ENCODE measurements around the gene TPRKB. TPM values are rescaled to one million over a fixed set of nuclear protein-coding genes. Genes with fewer than 3 reads are reported as not detected.
"Not testable (repeated sequence)": the region's sequence is repeated elsewhere in the genome, so short reads cannot be mapped to it uniquely, and the experiment has no call there.

The TPRKB gene
- total and polyA plus RNA-seq, 3 experiments from 2014 or later = 38.4 to 69.0 (median 38.6) TPM

DNA sequence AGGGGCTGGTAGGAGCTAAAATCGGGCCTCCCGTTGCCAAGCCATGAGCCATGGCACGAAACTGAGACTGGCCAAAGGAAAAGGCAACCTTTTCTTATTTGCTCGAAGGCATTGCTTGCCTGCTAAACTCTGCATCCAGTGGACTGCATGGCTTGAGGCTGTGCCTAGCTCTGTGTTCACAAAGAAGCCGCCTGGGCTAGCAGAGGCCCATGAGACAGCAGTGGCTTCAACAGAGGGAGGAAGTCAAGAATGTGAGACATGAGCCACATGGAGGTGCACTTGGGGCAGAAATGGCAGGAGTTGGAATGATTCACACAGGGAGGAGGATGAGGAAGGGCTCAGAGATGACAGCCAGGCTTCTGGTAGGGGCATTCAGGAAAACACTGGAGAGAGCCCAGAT is 33.5 kb downstream of the TPRKB start:
- peaks cover 16 to 42% of the 10 kb centered on the region in 2 donors for H3K27me3 Mint-ChIP-seq
- Histone ChIP-seq H3K4me3 (ENCODE audit: low read length) (no peak overlapping the region), H3K4me1 (ENCODE audit: insufficient read depth, low read length) (no peaks in the 10 kb centered on the region), H3K36me3 (ENCODE audit: insufficient read depth, low read length) (no peaks in the 10 kb centered on the region), H3K9me3 (ENCODE audit: low read length) (no peaks in the 10 kb centered on the region), H3K27ac (ENCODE audit: low read depth, low read length) (no peak overlapping the region), H3K27me3 (ENCODE audit: insufficient read depth, low read length, poor library complexity, severe bottlenecking) (no peaks in the 10 kb centered on the region)
- peaks cover 0 to 1% (median 0%) of the 10 kb centered on the region in 5 donors for H3K9me3 Mint-ChIP-seq
- H3K4me3 Mint-ChIP-seq = no peak overlapping the region
- H3K27ac Mint-ChIP-seq = no peak overlapping the region
- H3K4me1 Mint-ChIP-seq = no peaks in the 10 kb centered on the region
- POLR2A ChIA-PET = no interaction called here
- CTCF ChIA-PET = no interaction called here
- DNase-seq = no peak
- peaks cover 0 to 2% (median 0%) of the 10 kb centered on the region in 3 donors for H3K36me3 Mint-ChIP-seq

- DNase-seq, CTCF ChIA-PET, H3K9me3 Mint-ChIP-seq: not testable (repeated sequence)
Measured at GRCh38 chr2:73702852-73703493, 34.2 kb downstream of the TPRKB start.

DNA sequence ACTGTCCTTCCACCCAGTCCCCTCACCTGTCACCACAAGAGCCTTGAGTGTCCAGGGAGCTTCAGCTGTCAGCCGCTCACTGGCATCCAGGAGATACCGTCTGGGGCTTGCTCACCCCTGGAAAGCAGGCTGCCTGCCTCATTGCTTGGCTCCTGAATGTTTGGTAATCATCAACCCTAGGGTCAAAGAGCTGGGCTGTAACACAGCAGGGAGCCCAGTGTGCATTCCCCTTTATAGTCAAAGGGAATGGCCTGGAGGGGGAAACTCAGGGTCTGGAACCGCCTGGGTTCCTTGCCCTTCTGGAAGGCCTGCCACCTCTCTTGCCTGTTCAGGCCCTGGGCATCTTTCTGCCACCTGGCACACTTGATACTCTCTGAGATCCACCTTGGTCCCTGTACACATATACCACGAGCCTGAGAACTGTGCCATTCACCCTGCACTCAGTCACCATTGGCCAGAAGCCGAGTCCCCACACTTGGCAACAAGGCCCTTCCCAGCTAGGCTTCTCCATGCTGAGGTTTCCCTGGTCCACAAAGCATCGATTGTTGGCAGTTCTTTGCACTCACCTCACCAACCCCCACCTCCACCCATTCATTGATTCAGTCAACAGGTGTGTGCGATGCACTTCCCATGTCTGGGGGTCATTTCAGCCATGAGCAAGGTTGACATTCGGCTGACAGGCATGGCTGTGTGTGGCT is 35.0 kb downstream of the TPRKB start:
- Histone ChIP-seq H3K27me3 (ENCODE audit: insufficient read depth, low read length, poor library complexity, severe bottlenecking) (no peaks in the 10 kb centered on the region), H3K4me1 (ENCODE audit: insufficient read depth, low read length) (no peaks in the 10 kb centered on the region), H3K36me3 (ENCODE audit: insufficient read depth, low read length) (no peaks in the 10 kb centered on the region), H3K27ac (ENCODE audit: low read depth, low read length) (no peak overlapping the region), H3K4me3 (ENCODE audit: low read length) (no peak overlapping the region), H3K9me3 (ENCODE audit: low read length) (no peaks in the 10 kb centered on the region)
- H3K9me3 Mint-ChIP-seq = peaks cover 0 to 1% (median 0%) of the 10 kb centered on the region in 5 donors
- H3K27ac Mint-ChIP-seq = peak overlapping the region in 1 of 8 donors; percentile 43
- peaks cover 0 to 2% (median 0%) of the 10 kb centered on the region in 3 donors for H3K36me3 Mint-ChIP-seq
- POLR2A ChIA-PET = no interaction called here
- H3K4me3 Mint-ChIP-seq = no peak overlapping the region
- H3K4me1 Mint-ChIP-seq = no peaks in the 10 kb centered on the region
- H3K27me3 Mint-ChIP-seq = peaks cover 16 to 37% of the 10 kb centered on the region in 2 donors
- DNase-seq = no peak
- CTCF ChIA-PET = no interaction called here

More at GRCh38 chr2:73702852-73703493, 34.2 kb downstream of the TPRKB start:
- H3K36me3 Mint-ChIP-seq; H3K36me3 ChIP-seq (ENCODE audit: insufficient read depth, low read length); H3K4me1 Mint-ChIP-seq; H3K4me1 ChIP-seq (ENCODE audit: insufficient read depth, low read length); POLR2A ChIA-PET; H3K27ac ChIP-seq (ENCODE audit: low read depth, low read length); H3K27me3 ChIP-seq (ENCODE audit: insufficient read depth, low read length, poor library complexity, severe bottlenecking); H3K9me3 ChIP-seq (ENCODE audit: low read length); H3K4me3 Mint-ChIP-seq; H3K4me3 ChIP-seq (ENCODE audit: low read length); H3K27ac Mint-ChIP-seq: not testable (repeated sequence)
- H3K27me3 Mint-ChIP-seq = peaks cover 16 to 40% of the 10 kb centered on the region in 2 donors

DNA sequence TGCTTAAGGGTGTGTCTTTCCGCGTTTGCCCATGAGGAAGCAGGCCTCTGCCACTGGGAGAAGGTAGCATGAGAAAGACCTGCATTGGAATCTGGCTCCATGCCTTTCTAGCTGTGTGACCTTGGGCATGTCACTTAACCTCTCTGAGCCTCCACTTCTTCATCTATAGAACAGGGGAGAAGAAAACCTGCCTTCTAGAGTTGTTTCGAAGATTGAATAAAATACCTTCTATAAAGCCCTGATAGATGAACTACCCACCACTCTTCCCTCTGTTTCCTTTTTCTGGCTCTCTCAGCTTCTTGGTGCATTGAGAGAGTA is 35.7 kb downstream of the TPRKB start:
- H3K9me3 ChIP-seq (ENCODE audit: low read length); DNase-seq; H3K4me1 ChIP-seq (ENCODE audit: insufficient read depth, low read length); H3K4me3 Mint-ChIP-seq; H3K4me1 Mint-ChIP-seq; H3K4me3 ChIP-seq (ENCODE audit: low read length); H3K27ac ChIP-seq (ENCODE audit: low read depth, low read length); POLR2A ChIA-PET; CTCF ChIA-PET; H3K36me3 ChIP-seq (ENCODE audit: insufficient read depth, low read length); H3K9me3 Mint-ChIP-seq; H3K27me3 ChIP-seq (ENCODE audit: insufficient read depth, low read length, poor library complexity, severe bottlenecking); H3K27ac Mint-ChIP-seq; H3K36me3 Mint-ChIP-seq: not testable (repeated sequence)
- peaks cover 16 to 37% of the 10 kb centered on the region in 2 donors for H3K27me3 Mint-ChIP-seq

- CTCF ChIA-PET = interaction anchor here (1.3 kb wide), 1 partner anchor 11 kb away, joined by 3 read pairs; no protein-coding TSS in a partner anchor
Measured at GRCh38 chr2:73700661-73701447, 36.3 kb downstream of the TPRKB start.

DNA sequence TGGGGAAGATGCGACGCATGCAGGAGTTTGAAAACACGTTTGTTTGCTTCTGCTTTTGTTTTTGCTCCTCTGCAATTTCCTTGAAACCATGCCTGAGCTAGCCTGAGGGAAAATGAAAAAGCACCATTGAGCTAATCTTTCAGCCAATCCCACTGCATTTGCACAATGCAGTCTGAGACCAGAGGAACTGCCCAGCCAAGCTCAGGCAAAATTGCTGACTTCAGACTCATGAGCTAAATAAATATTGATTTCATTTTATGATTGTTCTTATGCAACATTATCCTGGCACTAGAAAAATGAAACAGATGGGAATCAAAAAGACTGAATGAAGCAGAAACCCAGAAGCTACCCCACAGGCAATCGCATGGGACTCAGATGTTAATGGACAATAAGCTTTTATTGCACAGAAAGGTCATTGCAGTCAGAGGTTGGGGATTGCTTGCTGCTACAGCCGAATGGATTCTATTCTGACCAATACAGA is 37.0 kb downstream of the TPRKB start:
- CTCF ChIA-PET = interaction anchor here (1.3 kb wide), 1 partner anchor 11 kb away, joined by 3 read pairs; no protein-coding TSS in a partner anchor
- peaks cover 0 to 1% (median 0%) of the 10 kb centered on the region in 5 donors for H3K9me3 Mint-ChIP-seq
- POLR2A ChIA-PET = no interaction called here

More at GRCh38 chr2:73700661-73701447, 36.3 kb downstream of the TPRKB start:
- DNase-seq = no peak
- Histone ChIP-seq H3K36me3 (ENCODE audit: insufficient read depth, low read length) (no peaks in the 10 kb centered on the region), H3K27ac (ENCODE audit: low read depth, low read length) (no peak overlapping the region), H3K27me3 (ENCODE audit: insufficient read depth, low read length, poor library complexity, severe bottlenecking) (no peaks in the 10 kb centered on the region), H3K4me1 (ENCODE audit: insufficient read depth, low read length) (no peaks in the 10 kb centered on the region), H3K4me3 (ENCODE audit: low read length) (no peak overlapping the region), H3K9me3 (ENCODE audit: low read length) (no peaks in the 10 kb centered on the region)
- POLR2A ChIA-PET = no interaction called here
- peaks cover 16 to 37% of the 10 kb centered on the region in 2 donors for H3K27me3 Mint-ChIP-seq
- H3K9me3 Mint-ChIP-seq = peaks cover 0 to 1% (median 0%) of the 10 kb centered on the region in 5 donors
- H3K4me1 Mint-ChIP-seq = no peaks in the 10 kb centered on the region
- no peak overlapping the region for H3K27ac Mint-ChIP-seq
- H3K4me3 Mint-ChIP-seq = no peak overlapping the region
- peaks cover 0 to 2% (median 0%) of the 10 kb centered on the region in 3 donors for H3K36me3 Mint-ChIP-seq

GRCh38 chr2:73699437-73699836 is 37.7 kb downstream of the TPRKB start:
- no peaks in the 10 kb centered on the region for H3K36me3 Mint-ChIP-seq

More for the DNA sequence above, 37.0 kb downstream of the TPRKB start:
- Mint-ChIP-seq H3K27ac (no peak overlapping the region), H3K4me3 (no peak overlapping the region), H3K4me1 (no peaks in the 10 kb centered on the region), H3K36me3 (no peaks in the 10 kb centered on the region), H3K27me3 (peaks cover 16 to 31% of the 10 kb centered on the region in 2 donors)
- no peaks in the 10 kb centered on the region for H3K4me1 ChIP-seq (ENCODE audit: insufficient read depth, low read length)
- no peaks in the 10 kb centered on the region for H3K36me3 ChIP-seq (ENCODE audit: insufficient read depth, low read length)
- DNase-seq = no peak
- no peak overlapping the region for H3K4me3 ChIP-seq (ENCODE audit: low read length)
- H3K27ac ChIP-seq (ENCODE audit: low read depth, low read length) = no peak overlapping the region
- H3K27me3 ChIP-seq (ENCODE audit: insufficient read depth, low read length, poor library complexity, severe bottlenecking) = no peaks in the 10 kb centered on the region
- H3K9me3 ChIP-seq (ENCODE audit: low read length) = no peaks in the 10 kb centered on the region

DNA sequence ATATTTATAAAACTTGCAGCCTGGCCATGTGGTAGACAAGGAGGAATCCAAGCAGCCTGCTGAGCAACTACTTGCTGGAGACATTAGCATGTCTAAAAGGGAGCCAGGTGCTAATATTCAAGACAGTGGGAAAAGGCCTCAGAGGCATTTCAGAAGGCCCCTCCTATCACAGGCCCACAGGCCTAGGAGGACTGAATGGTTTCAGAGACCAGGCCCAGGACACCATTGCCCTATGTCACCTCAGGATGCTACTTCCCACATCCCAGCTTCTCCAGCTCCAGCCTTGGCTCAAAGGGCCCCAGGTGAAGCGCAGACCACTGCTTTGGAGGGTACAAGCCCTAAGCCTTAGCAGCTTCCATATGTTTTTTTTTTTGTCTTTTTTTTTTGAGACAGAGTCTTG is 39.0 kb downstream of the TPRKB start:
- Histone ChIP-seq H3K9me3 (ENCODE audit: low read length) (no peaks in the 10 kb centered on the region), H3K27ac (ENCODE audit: low read depth, low read length) (no peak overlapping the region), H3K27me3 (ENCODE audit: insufficient read depth, low read length, poor library complexity, severe bottlenecking) (no peaks in the 10 kb centered on the region), H3K4me3 (ENCODE audit: low read length) (no peak overlapping the region), H3K4me1 (ENCODE audit: insufficient read depth, low read length) (no peaks in the 10 kb centered on the region), H3K36me3 (ENCODE audit: insufficient read depth, low read length) (no peaks in the 10 kb centered on the region)
- Mint-ChIP-seq H3K27ac (no peak overlapping the region), H3K27me3 (peaks cover 15 to 21% of the 10 kb centered on the region in 2 donors), H3K4me1 (no peaks in the 10 kb centered on the region), H3K9me3 (peaks cover 0 to 1% (median 0%) of the 10 kb centered on the region in 5 donors), H3K4me3 (no peak overlapping the region), H3K36me3 (no peaks in the 10 kb centered on the region)
- DNase-seq = no peak
- ChIA-PET POLR2A (no interaction called here), CTCF (no interaction called here)

More at GRCh38 chr2:73699437-73699836, 37.7 kb downstream of the TPRKB start:
- H3K4me3 ChIP-seq (ENCODE audit: low read length) = no peak overlapping the region
- no peaks in the 10 kb centered on the region for H3K4me1 Mint-ChIP-seq
- no peak overlapping the region for H3K27ac ChIP-seq (ENCODE audit: low read depth, low read length)
- no peak overlapping the region for H3K27ac Mint-ChIP-seq
- ChIA-PET CTCF (no interaction called here), POLR2A (no interaction called here)
- H3K27me3 ChIP-seq (ENCODE audit: insufficient read depth, low read length, poor library complexity, severe bottlenecking) = no peaks in the 10 kb centered on the region
- no peak overlapping the region for H3K4me3 Mint-ChIP-seq
- no peak for DNase-seq
- H3K27me3 Mint-ChIP-seq = peaks cover 15 to 25% of the 10 kb centered on the region in 2 donors
- H3K36me3 ChIP-seq (ENCODE audit: insufficient read depth, low read length) = no peaks in the 10 kb centered on the region
- peaks cover 0 to 1% (median 0%) of the 10 kb centered on the region in 5 donors for H3K9me3 Mint-ChIP-seq
- H3K4me1 ChIP-seq (ENCODE audit: insufficient read depth, low read length) = no peaks in the 10 kb centered on the region
- H3K9me3 ChIP-seq (ENCODE audit: low read length) = no peaks in the 10 kb centered on the region
